MM.1S (cell line): Measurements from ENCODE around the gene ICA1L.
A peak's percentile ranks its signal among the peaks of the same experiment; 100 is the strongest.
"Not testable (repeated sequence)": the region's sequence is repeated elsewhere in the genome, so short reads cannot be mapped to it uniquely, and the experiment has no call there.

Source experiments
- DNase-seq: peaks from one replicate; pipeline ENCODE4 v3.0.0-alpha.2; 2015
- H2AFZ ChIP-seq: fragments of 300-600 bp; sonication (generic); 2 replicates; pipeline ENCODE4 v1.6.0; 2016; ENCODE audit warnings: antibody characterized with exemption, low read length
- H3F3A ChIP-seq: fragments of 300-600 bp; sonication (generic); 2 replicates; pipeline ENCODE4 v1.6.1; 2016; ENCODE audit warnings: mild to moderate bottlenecking, antibody characterized with exemption, low read length, moderate library complexity, mixed read lengths; ENCODE audit not compliant: insufficient read depth
- H3K27ac ChIP-seq: fragments of 300-600 bp; sonication (generic); 2 replicates; pipeline ENCODE4 v1.5.1; 2016; ENCODE audit warnings: mild to moderate bottlenecking, low read length
- H3K27me3 ChIP-seq: fragments of 300-600 bp; sonication (generic); replicated peaks from 2 replicates; pipeline ENCODE4 v1.6.0; 2016; ENCODE audit warnings: low read length; ENCODE audit not compliant: insufficient read depth
- H3K36me3 ChIP-seq: fragments of 300-600 bp; sonication (generic); replicated peaks from 2 replicates; pipeline ENCODE4 v1.6.1; 2016; ENCODE audit warnings: mild to moderate bottlenecking, low read length, mixed read lengths; ENCODE audit not compliant: insufficient read depth
- H3K4me1 ChIP-seq: fragments of 300-600 bp; sonication (generic); 2 replicates; pipeline ENCODE4 v1.6.1; 2016; ENCODE audit warnings: low read length, mixed read lengths
- H3K4me2 ChIP-seq: fragments of 300-600 bp; sonication (generic); 2 replicates; pipeline ENCODE4 v1.6.0; 2016; ENCODE audit warnings: low read depth, low read length
- H3K4me3 ChIP-seq: fragments of 300-600 bp; sonication (generic); 2 replicates; pipeline ENCODE4 v1.5.1; 2016; ENCODE audit warnings: low read length, mixed read lengths
- H3K79me2 ChIP-seq: fragments of 300-600 bp; sonication (generic); 2 replicates; pipeline ENCODE4 v1.6.1; 2016; ENCODE audit warnings: mixed run types, low read length, mixed read lengths
- H3K9ac ChIP-seq: fragments of 300-600 bp; sonication (generic); 2 replicates; pipeline ENCODE4 v1.6.1; 2016; ENCODE audit warnings: low read length, mixed read lengths
- H3K9me2 ChIP-seq: fragments of 300-600 bp; sonication (generic); replicated peaks from 2 replicates; pipeline ENCODE4 v1.6.1; 2016; ENCODE audit warnings: mild to moderate bottlenecking, low read length, mixed read lengths; ENCODE audit not compliant: insufficient read depth
- H3K9me3 ChIP-seq: fragments of 300-600 bp; sonication (generic); replicated peaks from 2 replicates; pipeline ENCODE4 v1.6.1; 2016; ENCODE audit warnings: mild to moderate bottlenecking, low read length, mixed read lengths; ENCODE audit not compliant: insufficient read depth
- H4K20me1 ChIP-seq: fragments of 300-600 bp; sonication (generic); 2 replicates; pipeline ENCODE4 v1.6.1; 2016; ENCODE audit warnings: mild to moderate bottlenecking, low read length, moderate library complexity, mixed read lengths; ENCODE audit not compliant: insufficient read depth
- EZH2 ChIP-seq: fragments of 300-600 bp; sonication (generic); optimal IDR thresholded peaks from 2 replicates; pipeline ENCODE3; 2017; ENCODE audit warnings: low read depth, mild to moderate bottlenecking, antibody characterized with exemption, low read length, mixed read lengths
- EZH2phosphoT487 ChIP-seq: fragments of 300-600 bp; sonication (generic); IDR thresholded peaks from 2 replicates; pipeline ENCODE4 v1.6.1; 2018; ENCODE audit warnings: antibody characterized with exemption, low read length
- TF ChIP-seq, protein P1 (sequence below): fragments of 300-600 bp; sonication (generic); IDR thresholded peaks from 2 replicates; pipeline ENCODE4 v1.5.1; 2016; ENCODE audit warnings: antibody characterized with exemption, low read length, mixed read lengths

ICA1L gene

GRCh38 chr2:202911512-202912341 is 40.2 kb upstream of the ICA1L start, which contains the start of the genes CARF and WDR12:
CARF (plus strand) TSS chr2:202912275; CDS start chr2:202941903, 29,628 bp downstream.
WDR12 (minus strand) TSS chr2:202911673; CDS start chr2:202911476, 197 bp downstream.
- Histone ChIP-seq H3K79me2 (peaks cover 42% of the 10 kb centered on the region), H3K9ac (peak within 1 kb of the TSS; percentile 77), H3K9me2 (no peaks in the 10 kb centered on the region), H3K27ac (peak within 1 kb of the TSS; percentile 75), H3K4me2 (peak within 1 kb of the TSS; percentile 69), H3K36me3 (no peaks in the 10 kb centered on the region), H2AFZ (peak within 1 kb of the TSS; percentile 80), H3F3A (peaks cover 9% of the 10 kb centered on the region; the same call in 1 of the 2 replicates), H4K20me1 (no peaks in the 10 kb centered on the region), H3K4me3 (peak within 1 kb of the TSS; percentile 82), H3K9me3 (no peaks in the 10 kb centered on the region), H3K27me3 (no peaks in the 10 kb centered on the region), H3K4me1 (no peaks in the 10 kb centered on the region)
- peak; percentile 94 for DNase-seq
- TF ChIP-seq EZH2phosphoT487 (no peak), EZH2 (no peak)
- TF ChIP-seq, protein P1, sequence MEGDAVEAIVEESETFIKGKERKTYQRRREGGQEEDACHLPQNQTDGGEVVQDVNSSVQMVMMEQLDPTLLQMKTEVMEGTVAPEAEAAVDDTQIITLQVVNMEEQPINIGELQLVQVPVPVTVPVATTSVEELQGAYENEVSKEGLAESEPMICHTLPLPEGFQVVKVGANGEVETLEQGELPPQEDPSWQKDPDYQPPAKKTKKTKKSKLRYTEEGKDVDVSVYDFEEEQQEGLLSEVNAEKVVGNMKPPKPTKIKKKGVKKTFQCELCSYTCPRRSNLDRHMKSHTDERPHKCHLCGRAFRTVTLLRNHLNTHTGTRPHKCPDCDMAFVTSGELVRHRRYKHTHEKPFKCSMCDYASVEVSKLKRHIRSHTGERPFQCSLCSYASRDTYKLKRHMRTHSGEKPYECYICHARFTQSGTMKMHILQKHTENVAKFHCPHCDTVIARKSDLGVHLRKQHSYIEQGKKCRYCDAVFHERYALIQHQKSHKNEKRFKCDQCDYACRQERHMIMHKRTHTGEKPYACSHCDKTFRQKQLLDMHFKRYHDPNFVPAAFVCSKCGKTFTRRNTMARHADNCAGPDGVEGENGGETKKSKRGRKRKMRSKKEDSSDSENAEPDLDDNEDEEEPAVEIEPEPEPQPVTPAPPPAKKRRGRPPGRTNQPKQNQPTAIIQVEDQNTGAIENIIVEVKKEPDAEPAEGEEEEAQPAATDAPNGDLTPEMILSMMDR = no peak

DNA sequence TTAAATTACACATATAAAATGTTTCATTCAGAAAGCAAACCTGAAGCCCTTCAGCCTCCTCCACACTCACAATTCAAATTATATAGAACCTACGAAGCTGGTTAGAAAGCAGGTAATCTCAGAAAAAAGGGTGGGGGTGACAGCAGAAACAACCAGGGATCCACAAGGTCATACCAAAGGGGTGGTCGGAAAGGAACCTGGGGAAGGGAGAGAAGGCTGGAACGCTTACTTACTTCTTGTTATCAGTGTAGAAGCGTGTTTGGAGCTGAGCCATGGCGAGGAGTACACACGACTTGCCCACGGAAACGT is 39.6 kb upstream of the ICA1L start:
- TF ChIP-seq, protein P1 = no peak
- TF ChIP-seq EZH2 (no peak), EZH2phosphoT487 (no peak)
- no peaks in the 10 kb centered on the region for H3K4me1 ChIP-seq
- H3K79me2 ChIP-seq = peaks cover 42% of the 10 kb centered on the region
- H3K4me3 ChIP-seq = peak overlapping the region; percentile 82
- peak overlapping the region; percentile 80 for H2AFZ ChIP-seq
- H4K20me1 ChIP-seq = no peaks in the 10 kb centered on the region
- peak overlapping the region; percentile 75; the same call in 1 of the 2 replicates for H3K27ac ChIP-seq
- no peak for DNase-seq
- H3K9me2 ChIP-seq = no peaks in the 10 kb centered on the region
- H3F3A ChIP-seq = peaks cover 9% of the 10 kb centered on the region; the same call in 1 of the 2 replicates
- no peaks in the 10 kb centered on the region for H3K36me3 ChIP-seq
- H3K9ac ChIP-seq = peak overlapping the region; percentile 77
- H3K27me3 ChIP-seq = no peaks in the 10 kb centered on the region
- H3K4me2 ChIP-seq = peak overlapping the region; percentile 69
- no peaks in the 10 kb centered on the region for H3K9me3 ChIP-seq

GRCh38 chr2:202910698-202911097 is 39.1 kb upstream of the ICA1L start:
- no peaks in the 10 kb centered on the region for H3K9me3 ChIP-seq
- peak overlapping the region; percentile 82 for H3K4me3 ChIP-seq
- H3K9ac ChIP-seq = peak overlapping the region; percentile 77; the same call in 1 of the 2 replicates
- no peak overlapping the region for H2AFZ ChIP-seq
- H3K79me2 ChIP-seq = peaks cover 46% of the 10 kb centered on the region
- H3K9me2 ChIP-seq = no peaks in the 10 kb centered on the region
- H3K27me3 ChIP-seq = no peaks in the 10 kb centered on the region
- peak overlapping the region; percentile 69 for H3K4me2 ChIP-seq
- no peak overlapping the region for H3K27ac ChIP-seq
- H3F3A ChIP-seq = peaks cover 9% of the 10 kb centered on the region; the same call in 1 of the 2 replicates
- DNase-seq = no peak
- no peaks in the 10 kb centered on the region for H3K4me1 ChIP-seq
- no peak for TF ChIP-seq EZH2phosphoT487
- no peaks in the 10 kb centered on the region for H3K36me3 ChIP-seq
- H4K20me1 ChIP-seq = no peaks in the 10 kb centered on the region

- H3K79me2 ChIP-seq = peaks cover 51% of the 10 kb centered on the region
- peak overlapping the region; percentile 69 for H3K4me2 ChIP-seq
- H3K4me3 ChIP-seq = peak overlapping the region; percentile 82
- H4K20me1 ChIP-seq, H3K9me3 ChIP-seq, H3K9me2 ChIP-seq, H3K4me1 ChIP-seq, H2AFZ ChIP-seq, DNase-seq, H3K27ac ChIP-seq, H3K27me3 ChIP-seq, H3F3A ChIP-seq, H3K36me3 ChIP-seq: not testable (repeated sequence)
- H3K9ac ChIP-seq = peak overlapping the region; percentile 77; the same call in 1 of the 2 replicates
Measured at GRCh38 chr2:202910250-202910649, 38.7 kb upstream of the ICA1L start.
